Fibroblast of skin of right quadriceps (primary cell): ENCODE measurements around the gene DUSP22.
"Not testable (repeated sequence)": the region's sequence is repeated elsewhere in the genome, so short reads cannot be mapped to it uniquely, and the experiment has no call there.

Experiments used
- DNase-seq: peaks from one replicate; pipeline ENCODE4 v3.0.0-alpha.2; 2013

Gene DUSP22

GRCh38 chr6:280775-281468, 11.4 kb upstream of the DUSP22 start:
- no peak for DNase-seq

GRCh38 chr6:281469-282103, 10.7 kb upstream of the DUSP22 start:
- no peak for DNase-seq

- DNase-seq: no peak
Measured at GRCh38 chr6:282177-282866, 10.0 kb upstream of the DUSP22 start.

- no peak for DNase-seq
Measured at GRCh38 chr6:282867-283416, 9.3 kb upstream of the DUSP22 start.

- no peak for DNase-seq
Measured at GRCh38 chr6:284486-284885, 7.8 kb upstream of the DUSP22 start.

- no peak for DNase-seq
Measured at GRCh38 chr6:285030-285771, 7.1 kb upstream of the DUSP22 start.

- DNase-seq: not testable (repeated sequence)
Measured at GRCh38 chr6:285902-286301, 6.4 kb upstream of the DUSP22 start.

- no peak for DNase-seq
Measured at GRCh38 chr6:286681-287488, 5.4 kb upstream of the DUSP22 start.

- no peak for DNase-seq
Measured at GRCh38 chr6:287489-287860, 4.8 kb upstream of the DUSP22 start.

GRCh38 chr6:288866-289265, 3.4 kb upstream of the DUSP22 start:
- DNase-seq: no peak

- DNase-seq: no peak
Measured at GRCh38 chr6:290111-290922, 2.0 kb upstream of the DUSP22 start.

GRCh38 chr6:291204-291696, 1.0 kb upstream of the DUSP22 start:
- DNase-seq: no peak

- DNase-seq: no peak
Measured at GRCh38 chr6:292506-293192, 362 bp downstream of the DUSP22 start.

GRCh38 chr6:293193-294174, 1.2 kb downstream of the DUSP22 start:
- DNase-seq: no peak

- no peak for DNase-seq
Measured at GRCh38 chr6:294656-295565, 2.6 kb downstream of the DUSP22 start.

GRCh38 chr6:296151-297122, 4.2 kb downstream of the DUSP22 start:
- DNase-seq: no peak
